Measurements from ENCODE around the gene ZAR1L. TPM values are rescaled to one million over a fixed set of nuclear protein-coding genes. Genes with fewer than 3 reads are reported as not detected.
A peak's percentile ranks its signal among the peaks of the same experiment; 100 is the strongest.

ZAR1L gene
- total and polyA plus RNA-seq, 4 donors = not detected

DNA sequence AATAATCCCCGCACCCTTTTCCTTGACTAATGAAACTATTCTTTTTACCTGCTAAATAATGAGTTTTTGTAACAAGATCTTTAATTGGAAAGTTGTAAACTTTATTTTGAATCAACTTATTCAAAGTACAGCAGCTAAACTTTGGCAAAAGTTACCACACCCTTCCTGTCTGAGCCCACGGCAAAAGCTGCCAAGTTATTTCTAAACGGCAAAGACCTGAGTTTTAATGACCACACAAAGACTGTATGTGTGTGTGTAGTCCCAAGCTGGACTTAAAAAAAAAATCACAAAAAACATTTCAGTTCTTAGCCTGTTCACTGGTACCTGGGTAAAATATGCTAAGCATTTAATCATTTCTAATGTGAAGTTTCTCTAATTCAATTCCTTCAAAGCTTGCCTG is 60.7 kb downstream of the ZAR1L start:
- no peak for DNase-seq (ENCODE audit: low spot score)
- H3K9ac ChIP-seq (ENCODE audit: low read depth in 1 of 2, low read length in 2 of 2) = peak overlapping the region; percentile 80 to 96
- no peaks in the 10 kb centered on the region for H3K27me3 ChIP-seq (ENCODE audit: control insufficient read depth in 4 of 4, insufficient read depth in 4 of 4, low read length in 3 of 4)
- no peaks in the 10 kb centered on the region for H3K9me3 ChIP-seq (ENCODE audit: control insufficient read depth in 4 of 4, low read length in 3 of 4)
- TF ChIP-seq HNF4G (IDR thresholded peaks at IDR 0.05) = peak; percentile 19
- TF ChIP-seq FOXA1 (IDR thresholded peaks at IDR 0.05) = no peak
- no peak for TF ChIP-seq JUND (IDR thresholded peaks at IDR 0.05)
- TF ChIP-seq, protein P1, sequence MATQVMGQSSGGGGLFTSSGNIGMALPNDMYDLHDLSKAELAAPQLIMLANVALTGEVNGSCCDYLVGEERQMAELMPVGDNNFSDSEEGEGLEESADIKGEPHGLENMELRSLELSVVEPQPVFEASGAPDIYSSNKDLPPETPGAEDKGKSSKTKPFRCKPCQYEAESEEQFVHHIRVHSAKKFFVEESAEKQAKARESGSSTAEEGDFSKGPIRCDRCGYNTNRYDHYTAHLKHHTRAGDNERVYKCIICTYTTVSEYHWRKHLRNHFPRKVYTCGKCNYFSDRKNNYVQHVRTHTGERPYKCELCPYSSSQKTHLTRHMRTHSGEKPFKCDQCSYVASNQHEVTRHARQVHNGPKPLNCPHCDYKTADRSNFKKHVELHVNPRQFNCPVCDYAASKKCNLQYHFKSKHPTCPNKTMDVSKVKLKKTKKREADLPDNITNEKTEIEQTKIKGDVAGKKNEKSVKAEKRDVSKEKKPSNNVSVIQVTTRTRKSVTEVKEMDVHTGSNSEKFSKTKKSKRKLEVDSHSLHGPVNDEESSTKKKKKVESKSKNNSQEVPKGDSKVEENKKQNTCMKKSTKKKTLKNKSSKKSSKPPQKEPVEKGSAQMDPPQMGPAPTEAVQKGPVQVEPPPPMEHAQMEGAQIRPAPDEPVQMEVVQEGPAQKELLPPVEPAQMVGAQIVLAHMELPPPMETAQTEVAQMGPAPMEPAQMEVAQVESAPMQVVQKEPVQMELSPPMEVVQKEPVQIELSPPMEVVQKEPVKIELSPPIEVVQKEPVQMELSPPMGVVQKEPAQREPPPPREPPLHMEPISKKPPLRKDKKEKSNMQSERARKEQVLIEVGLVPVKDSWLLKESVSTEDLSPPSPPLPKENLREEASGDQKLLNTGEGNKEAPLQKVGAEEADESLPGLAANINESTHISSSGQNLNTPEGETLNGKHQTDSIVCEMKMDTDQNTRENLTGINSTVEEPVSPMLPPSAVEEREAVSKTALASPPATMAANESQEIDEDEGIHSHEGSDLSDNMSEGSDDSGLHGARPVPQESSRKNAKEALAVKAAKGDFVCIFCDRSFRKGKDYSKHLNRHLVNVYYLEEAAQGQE (IDR thresholded peaks at IDR 0.05) = peak; percentile 19
- TF ChIP-seq TAF1 (conservative IDR thresholded peaks at IDR 0.05) = peak; percentile 23
- WGBS = 15% methylated on average over 3 of the region's 3 CpGs
- H3K4me1 ChIP-seq (ENCODE audit: control insufficient read depth in 4 of 4, insufficient read depth in 4 of 4, low read length in 3 of 4) = peaks cover 2 to 23% (median 4%) of the 10 kb centered on the region in 4 donors
- peak overlapping the region; percentile 41 to 66 (median 64) for H3K4me3 ChIP-seq (ENCODE audit: low read depth in 1 of 3, low read length in 3 of 3)
- H3K27ac ChIP-seq (ENCODE audit: low read depth in 1 of 2, low read length in 2 of 2) = peak overlapping the region; percentile 88 to 93
- peaks cover 0 to 3% (median 0%) of the 10 kb centered on the region in 4 donors for H3K36me3 ChIP-seq (ENCODE audit: control insufficient read depth in 4 of 4, insufficient read depth in 3 of 4, low read depth in 1 of 4, low read length in 3 of 4)

DNA sequence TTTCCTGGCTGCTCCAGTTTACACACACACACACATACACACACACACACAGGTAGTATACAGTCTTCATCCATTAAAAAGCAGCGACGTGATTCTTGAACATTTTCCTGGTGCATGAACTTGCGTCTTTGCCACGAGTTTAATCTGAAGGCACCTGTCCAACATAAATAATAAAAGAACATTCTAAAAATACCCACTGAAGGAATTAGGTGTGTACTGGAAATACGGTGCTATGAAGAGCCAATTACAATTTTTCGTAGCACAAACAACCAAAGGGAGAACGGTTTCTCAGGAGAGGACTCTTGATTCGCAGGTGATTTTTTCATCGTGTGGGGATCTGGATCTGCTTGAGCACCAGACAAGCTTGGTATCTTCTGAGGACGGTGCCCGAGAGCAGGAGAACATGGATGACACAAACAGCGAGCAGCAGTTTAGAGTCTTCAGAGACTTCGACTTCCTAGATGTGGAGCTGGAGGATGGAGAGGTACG is 61.2 kb downstream of the ZAR1L start:
- Histone ChIP-seq H3K9ac (ENCODE audit: low read depth in 1 of 2, low read length in 2 of 2) (peak overlapping the region; percentile 80 to 96), H3K9me3 (ENCODE audit: control insufficient read depth in 4 of 4, low read length in 3 of 4) (no peaks in the 10 kb centered on the region), H3K4me3 (ENCODE audit: low read depth in 1 of 3, low read length in 3 of 3) (peak overlapping the region; percentile 41 to 66 (median 64)), H3K27me3 (ENCODE audit: control insufficient read depth in 4 of 4, insufficient read depth in 4 of 4, low read length in 3 of 4) (no peaks in the 10 kb centered on the region), H3K4me1 (ENCODE audit: control insufficient read depth in 4 of 4, insufficient read depth in 4 of 4, low read length in 3 of 4) (peaks cover 0 to 23% (median 4%) of the 10 kb centered on the region in 4 donors), H3K27ac (ENCODE audit: low read depth in 1 of 2, low read length in 2 of 2) (peak overlapping the region; percentile 88 to 93), H3K36me3 (ENCODE audit: control insufficient read depth in 4 of 4, insufficient read depth in 3 of 4, low read depth in 1 of 4, low read length in 3 of 4) (peaks cover 0 to 5% (median 0%) of the 10 kb centered on the region in 4 donors)
- no peak for DNase-seq (ENCODE audit: low spot score)
- 26% methylated on average over 14 of the region's 14 CpGs for WGBS
- TF ChIP-seq FOXA2 (IDR thresholded peaks at IDR 0.05) (no peak), HNF4G (IDR thresholded peaks at IDR 0.05) (no peak), JUND (IDR thresholded peaks at IDR 0.05) (no peak), YY1 (IDR thresholded peaks at IDR 0.05) (peak; percentile 63), TAF1 (conservative IDR thresholded peaks at IDR 0.05) (peak; percentile 88), EGR1 (IDR thresholded peaks at IDR 0.05; ENCODE audit: low read depth in 2 of 2) (peak in 1 of 2 donors; percentile 44), GABPA (IDR thresholded peaks at IDR 0.05 in 1 of 2, conservative IDR thresholded peaks at IDR 0.05 in 1 of 2) (no peak), FOXA1 (IDR thresholded peaks at IDR 0.05) (no peak), NR2F2 (IDR thresholded peaks at IDR 0.05) (no peak), RXRA (IDR thresholded peaks at IDR 0.05) (peak; percentile 26 to 54), HNF4A (conservative IDR thresholded peaks at IDR 0.05) (peak in 1 of 2 donors; percentile 30), RAD21 (IDR thresholded peaks at IDR 0.05) (no peak), SP1 (IDR thresholded peaks at IDR 0.05) (peak; percentile 21)
- TF ChIP-seq, protein P2, sequence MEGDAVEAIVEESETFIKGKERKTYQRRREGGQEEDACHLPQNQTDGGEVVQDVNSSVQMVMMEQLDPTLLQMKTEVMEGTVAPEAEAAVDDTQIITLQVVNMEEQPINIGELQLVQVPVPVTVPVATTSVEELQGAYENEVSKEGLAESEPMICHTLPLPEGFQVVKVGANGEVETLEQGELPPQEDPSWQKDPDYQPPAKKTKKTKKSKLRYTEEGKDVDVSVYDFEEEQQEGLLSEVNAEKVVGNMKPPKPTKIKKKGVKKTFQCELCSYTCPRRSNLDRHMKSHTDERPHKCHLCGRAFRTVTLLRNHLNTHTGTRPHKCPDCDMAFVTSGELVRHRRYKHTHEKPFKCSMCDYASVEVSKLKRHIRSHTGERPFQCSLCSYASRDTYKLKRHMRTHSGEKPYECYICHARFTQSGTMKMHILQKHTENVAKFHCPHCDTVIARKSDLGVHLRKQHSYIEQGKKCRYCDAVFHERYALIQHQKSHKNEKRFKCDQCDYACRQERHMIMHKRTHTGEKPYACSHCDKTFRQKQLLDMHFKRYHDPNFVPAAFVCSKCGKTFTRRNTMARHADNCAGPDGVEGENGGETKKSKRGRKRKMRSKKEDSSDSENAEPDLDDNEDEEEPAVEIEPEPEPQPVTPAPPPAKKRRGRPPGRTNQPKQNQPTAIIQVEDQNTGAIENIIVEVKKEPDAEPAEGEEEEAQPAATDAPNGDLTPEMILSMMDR (IDR thresholded peaks at IDR 0.05; ENCODE audit: low read depth, low read length, missing input control) = no peak
- TF ChIP-seq, protein P3, sequence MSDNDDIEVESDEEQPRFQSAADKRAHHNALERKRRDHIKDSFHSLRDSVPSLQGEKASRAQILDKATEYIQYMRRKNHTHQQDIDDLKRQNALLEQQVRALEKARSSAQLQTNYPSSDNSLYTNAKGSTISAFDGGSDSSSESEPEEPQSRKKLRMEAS (IDR thresholded peaks at IDR 0.05) = peak; percentile 12
- TF ChIP-seq, protein P4, sequence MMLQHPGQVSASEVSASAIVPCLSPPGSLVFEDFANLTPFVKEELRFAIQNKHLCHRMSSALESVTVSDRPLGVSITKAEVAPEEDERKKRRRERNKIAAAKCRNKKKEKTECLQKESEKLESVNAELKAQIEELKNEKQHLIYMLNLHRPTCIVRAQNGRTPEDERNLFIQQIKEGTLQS (IDR thresholded peaks at IDR 0.05) = no peak
- TF ChIP-seq, protein P1 (IDR thresholded peaks at IDR 0.05) = no peak
- TF ChIP-seq, protein P5, sequence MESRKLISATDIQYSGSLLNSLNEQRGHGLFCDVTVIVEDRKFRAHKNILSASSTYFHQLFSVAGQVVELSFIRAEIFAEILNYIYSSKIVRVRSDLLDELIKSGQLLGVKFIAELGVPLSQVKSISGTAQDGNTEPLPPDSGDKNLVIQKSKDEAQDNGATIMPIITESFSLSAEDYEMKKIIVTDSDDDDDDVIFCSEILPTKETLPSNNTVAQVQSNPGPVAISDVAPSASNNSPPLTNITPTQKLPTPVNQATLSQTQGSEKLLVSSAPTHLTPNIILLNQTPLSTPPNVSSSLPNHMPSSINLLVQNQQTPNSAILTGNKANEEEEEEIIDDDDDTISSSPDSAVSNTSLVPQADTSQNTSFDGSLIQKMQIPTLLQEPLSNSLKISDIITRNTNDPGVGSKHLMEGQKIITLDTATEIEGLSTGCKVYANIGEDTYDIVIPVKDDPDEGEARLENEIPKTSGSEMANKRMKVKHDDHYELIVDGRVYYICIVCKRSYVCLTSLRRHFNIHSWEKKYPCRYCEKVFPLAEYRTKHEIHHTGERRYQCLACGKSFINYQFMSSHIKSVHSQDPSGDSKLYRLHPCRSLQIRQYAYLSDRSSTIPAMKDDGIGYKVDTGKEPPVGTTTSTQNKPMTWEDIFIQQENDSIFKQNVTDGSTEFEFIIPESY (IDR thresholded peaks at IDR 0.05) = no peak
